Measurements from ENCODE around the gene RDX.

The RDX gene

GRCh38 chr11:110199184-110199981 lies 97.0 kb downstream of the RDX start:
- Histone ChIP-seq H3K27me3 (ENCODE audit: insufficient read depth, low read length, poor library complexity) (no peaks in the 10 kb centered on the region), H3K79me2 (ENCODE audit: insufficient read depth, low read length) (no peaks in the 10 kb centered on the region), H3K4me1 (ENCODE audit: insufficient read depth, low read length) (no peaks in the 10 kb centered on the region), H2AFZ (ENCODE audit: low read depth, low read length) (no peak overlapping the region), H3K9ac (ENCODE audit: low read depth, low read length) (no peak overlapping the region), H3K36me3 (ENCODE audit: insufficient read depth, low read length) (no peaks in the 10 kb centered on the region), H4K20me1 (ENCODE audit: insufficient read depth, low read length) (no peaks in the 10 kb centered on the region), H3K9me3 (ENCODE audit: insufficient read depth, low read length, severe bottlenecking) (no peaks in the 10 kb centered on the region), H3K4me2 (ENCODE audit: insufficient read depth, low read length) (no peak overlapping the region), H3K27ac (ENCODE audit: low read length) (no peak overlapping the region), H3K4me3 (ENCODE audit: low read depth in 1 of 2, low read length in 2 of 2) (no peak overlapping the region)
- ATAC-seq (ENCODE audit: insufficient read depth, low read depth) (no peak), DNase-seq (no peak)
- TF ChIP-seq CTCF (IDR thresholded peaks at IDR 0.05; ENCODE audit: borderline replicate concordance, extremely low read depth, low read length, poor library complexity, severe bottlenecking) (no peak), EZH2 (IDR thresholded peaks at IDR 0.05; ENCODE audit: borderline replicate concordance, low read depth, low read length, severe bottlenecking) (no peak)

GRCh38 chr11:110198031-110198729 lies 98.2 kb downstream of the RDX start:
- DNase-seq (no peak), ATAC-seq (ENCODE audit: insufficient read depth, low read depth) (no peak)
- Histone ChIP-seq H2AFZ (ENCODE audit: low read depth, low read length) (no peak overlapping the region), H3K9me3 (ENCODE audit: insufficient read depth, low read length, severe bottlenecking) (no peaks in the 10 kb centered on the region), H3K27ac (ENCODE audit: low read length) (no peak overlapping the region), H4K20me1 (ENCODE audit: insufficient read depth, low read length) (no peaks in the 10 kb centered on the region), H3K9ac (ENCODE audit: low read depth, low read length) (no peak overlapping the region), H3K4me1 (ENCODE audit: insufficient read depth, low read length) (no peaks in the 10 kb centered on the region), H3K79me2 (ENCODE audit: insufficient read depth, low read length) (no peaks in the 10 kb centered on the region), H3K27me3 (ENCODE audit: insufficient read depth, low read length, poor library complexity) (no peaks in the 10 kb centered on the region), H3K4me2 (ENCODE audit: insufficient read depth, low read length) (no peak overlapping the region), H3K36me3 (ENCODE audit: insufficient read depth, low read length) (no peaks in the 10 kb centered on the region), H3K4me3 (ENCODE audit: low read depth in 1 of 2, low read length in 2 of 2) (no peak overlapping the region)
- TF ChIP-seq CTCF (IDR thresholded peaks at IDR 0.05; ENCODE audit: borderline replicate concordance, extremely low read depth, low read length, poor library complexity, severe bottlenecking) (no peak), EZH2 (IDR thresholded peaks at IDR 0.05; ENCODE audit: borderline replicate concordance, low read depth, low read length, severe bottlenecking) (no peak)

DNA sequence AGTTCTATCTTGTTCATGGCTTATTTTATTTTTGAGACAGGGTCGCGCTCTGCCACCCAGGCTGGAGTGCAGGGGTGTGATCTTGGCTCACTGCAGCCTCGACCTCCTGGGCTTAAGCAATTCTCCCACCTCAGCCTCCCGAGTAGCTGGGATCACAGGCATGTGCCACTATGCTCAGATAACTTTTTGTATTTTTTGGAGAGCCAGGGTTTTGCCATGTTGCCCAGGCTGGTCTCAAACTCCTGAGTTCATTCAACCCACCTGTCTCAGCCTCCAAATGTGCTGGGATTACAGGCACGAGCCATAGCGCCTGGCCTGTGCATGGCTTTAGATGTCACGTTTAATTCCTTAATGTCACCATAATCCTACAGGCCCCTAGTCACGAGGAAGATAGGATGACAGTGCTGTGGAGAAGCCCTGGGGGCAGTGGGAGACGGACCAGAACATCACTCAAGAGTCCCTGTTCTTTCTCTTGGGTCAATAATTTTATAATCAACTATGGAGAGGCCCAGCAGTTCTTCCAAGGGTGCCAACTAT lies 99.5 kb downstream of the RDX start:
- TF ChIP-seq EZH2 (IDR thresholded peaks at IDR 0.05; ENCODE audit: borderline replicate concordance, low read depth, low read length, severe bottlenecking) (no peak), CTCF (IDR thresholded peaks at IDR 0.05; ENCODE audit: borderline replicate concordance, extremely low read depth, low read length, poor library complexity, severe bottlenecking) (no peak)
- no peak overlapping the region for H3K9ac ChIP-seq (ENCODE audit: low read depth, low read length)
- no peak for ATAC-seq (ENCODE audit: insufficient read depth, low read depth)

More for the DNA sequence above, 99.5 kb downstream of the RDX start:
- Histone ChIP-seq H3K4me3 (ENCODE audit: low read depth in 1 of 2, low read length in 2 of 2) (no peak overlapping the region), H3K27me3 (ENCODE audit: insufficient read depth, low read length, poor library complexity) (no peaks in the 10 kb centered on the region), H3K27ac (ENCODE audit: low read length) (no peak overlapping the region), H4K20me1 (ENCODE audit: insufficient read depth, low read length) (no peaks in the 10 kb centered on the region), H3K4me2 (ENCODE audit: insufficient read depth, low read length) (no peak overlapping the region), H3K36me3 (ENCODE audit: insufficient read depth, low read length) (no peaks in the 10 kb centered on the region), H3K4me1 (ENCODE audit: insufficient read depth, low read length) (no peaks in the 10 kb centered on the region), H2AFZ (ENCODE audit: low read depth, low read length) (no peak overlapping the region), H3K9me3 (ENCODE audit: insufficient read depth, low read length, severe bottlenecking) (no peaks in the 10 kb centered on the region), H3K79me2 (ENCODE audit: insufficient read depth, low read length) (no peaks in the 10 kb centered on the region)
- DNase-seq, result no peak

All from DND-41 (cell line).